Vagina (tissue), 2 donors: ENCODE results near the gene VPREB3. TPM values are rescaled to one million over a fixed set of nuclear protein-coding genes. Genes with fewer than 3 reads are reported as not detected.

Experiments used
- DNase-seq, 2 donors: peaks; one replicate each; pipeline ENCODE4 v3.0.0-alpha.2; 2017; ENCODE audit errors: extremely low spot score in 2 of 2
- H3K27ac ChIP-seq: fragments of 200-600 bp; sonication (generic); one replicate; pipeline ENCODE4 v1.5.1; 2019
- H3K27me3 ChIP-seq: fragments of 200-600 bp; sonication (generic); one replicate; pipeline ENCODE4 v1.5.1; 2019
- H3K36me3 ChIP-seq, 2 donors: fragments of 200-600 bp; sonication (generic); one replicate each; pipeline ENCODE4 v1.5.1; 2017 to 2019
- H3K4me1 ChIP-seq: fragments of 200-600 bp; sonication (generic); one replicate; pipeline ENCODE4 v1.5.1; 2019
- H3K4me3 ChIP-seq, 2 donors: fragments of 200-600 bp; sonication (generic); 1 replicate in 1 of 2; 2 replicates in 1 of 2; pipeline ENCODE4 v1.5.1; 2016 to 2019
- H3K9me3 ChIP-seq: fragments of 200-600 bp; sonication (generic); one replicate; pipeline ENCODE4 v1.5.1; 2019
- CTCF ChIP-seq, 3 experiments: fragments of 450-650 bp in 2 of 3; fragments of 200-600 bp in 1 of 3; sonication (generic) in 1 of 3; IDR thresholded peaks; one replicate each; pipeline ENCODE4 v1.5.1; 2017 to 2019; ENCODE audit warnings: antibody characterized with exemption in 3 of 3, mild to moderate bottlenecking in 2 of 3, moderate library complexity in 2 of 3
- POLR2A ChIP-seq, 2 donors: fragments of 450-650 bp; IDR thresholded peaks; one replicate each; pipeline ENCODE4 v1.6.1; 2017; ENCODE audit warnings: antibody characterized with exemption in 2 of 2, mild to moderate bottlenecking in 2 of 2, moderate library complexity in 2 of 2
- POLR2AphosphoS5 ChIP-seq, 2 donors: sonication (generic); formaldehyde crosslinking; IDR thresholded peaks; one replicate each; pipeline ENCODE4 v1.9.0; 2017; ENCODE audit warnings: antibody characterized with exemption in 2 of 2, mild to moderate bottlenecking in 2 of 2, low read depth in 1 of 2; ENCODE audit not compliant: insufficient read depth in 1 of 2
- intact Hi-C: fragments of 100-400 bp; cut with DNase I; formaldehyde crosslinking; loops from one replicate; pipeline ENCODE4 v1.15.1; 2023
- total RNA-seq: library from RNA; depleted of rRNA; stranded (reverse); fragments of >200 nt; gene quantifications from one replicate; pipeline ENCODE4 v1.2.3, GENCODE V29; 2016

Gene VPREB3
- total RNA-seq, 1 donor from 2014 or later, result not detected

GRCh38 chr22:23772315-23772648 lies 18.1 kb upstream of the VPREB3 start:
- intact Hi-C loops, result loop anchor here (5.0 kb wide), 1 partner anchor 65 kb away; the partner anchor contains the start of gene DERL3
- peak overlapping the region; percentile 45 to 57 for H3K4me3 ChIP-seq
- TF ChIP-seq POLR2AphosphoS5 (IDR thresholded peaks at IDR 0.05; ENCODE audit: insufficient read depth in 1 of 2, low read depth in 1 of 2) (no peak), POLR2A (IDR thresholded peaks at IDR 0.05) (no peak), CTCF (IDR thresholded peaks at IDR 0.05) (no peak)
- peak overlapping the region; percentile 40 for H3K27ac ChIP-seq
- H3K27me3 ChIP-seq, result no peaks in the 10 kb centered on the region
- DNase-seq, result no peak
- no peaks in the 10 kb centered on the region for H3K36me3 ChIP-seq
- peaks cover 57% of the 10 kb centered on the region for H3K4me1 ChIP-seq
- H3K9me3 ChIP-seq, result no peaks in the 10 kb centered on the region

- no peak overlapping the region for H3K4me3 ChIP-seq
- no peaks in the 10 kb centered on the region for H3K9me3 ChIP-seq
- DNase-seq, result no peak
- intact Hi-C loops, result loop anchor here (5.0 kb wide), 1 partner anchor 78 kb away; no protein-coding TSS in a partner anchor
- no peaks in the 10 kb centered on the region for H3K36me3 ChIP-seq
- no peaks in the 10 kb centered on the region for H3K27me3 ChIP-seq
- H3K27ac ChIP-seq, result no peak overlapping the region
- H3K4me1 ChIP-seq, result peaks cover 62% of the 10 kb centered on the region
- no peak for TF ChIP-seq POLR2A (IDR thresholded peaks at IDR 0.05)
- no peak for TF ChIP-seq POLR2AphosphoS5 (IDR thresholded peaks at IDR 0.05; ENCODE audit: insufficient read depth in 1 of 2, low read depth in 1 of 2)
- TF ChIP-seq CTCF (IDR thresholded peaks at IDR 0.05), result no peak
These were observed 15.2 kb upstream of the VPREB3 start for GRCh38 chr22:23769321-23769965.

- intact Hi-C loops, result loop anchor here (5.0 kb wide), 1 partner anchor 79 kb away; no protein-coding TSS in a partner anchor
- peaks cover 62% of the 10 kb centered on the region for H3K4me1 ChIP-seq
- DNase-seq, result no peak
These were observed 13.7 kb upstream of the VPREB3 start, which contains the start of gene CHCHD10 for GRCh38 chr22:23767673-23768548. TSS of gene CHCHD10 (minus strand) at chr22:23767972. CDS start at chr22:23767874, 98 bp downstream.

GRCh38 chr22:23767303-23767672 lies 13.1 kb upstream of the VPREB3 start:
- Histone ChIP-seq H3K36me3 (no peaks in the 10 kb centered on the region), H3K4me3 (peak overlapping the region; percentile 55 to 84), H3K4me1 (peaks cover 62% of the 10 kb centered on the region), H3K27me3 (no peaks in the 10 kb centered on the region), H3K27ac (peak overlapping the region; percentile 68), H3K9me3 (no peaks in the 10 kb centered on the region)
- TF ChIP-seq CTCF (IDR thresholded peaks at IDR 0.05) (no peak), POLR2A (IDR thresholded peaks at IDR 0.05) (no peak), POLR2AphosphoS5 (IDR thresholded peaks at IDR 0.05; ENCODE audit: insufficient read depth in 1 of 2, low read depth in 1 of 2) (no peak)
- no peak for DNase-seq
- intact Hi-C loops, result loop anchor here (5.0 kb wide), 1 partner anchor 80 kb away; no protein-coding TSS in a partner anchor

More at GRCh38 chr22:23767673-23768548, 13.7 kb upstream of the VPREB3 start, which contains the start of gene CHCHD10:
- Histone ChIP-seq H3K27ac (peak within 1 kb of the TSS; percentile 68), H3K27me3 (no peaks in the 10 kb centered on the region), H3K9me3 (no peaks in the 10 kb centered on the region), H3K4me3 (peak within 1 kb of the TSS; percentile 55 to 84), H3K36me3 (no peaks in the 10 kb centered on the region)
- TF ChIP-seq POLR2A (IDR thresholded peaks at IDR 0.05) (peak in 1 of 2 donors; percentile 56), POLR2AphosphoS5 (IDR thresholded peaks at IDR 0.05; ENCODE audit: insufficient read depth in 1 of 2, low read depth in 1 of 2) (peak; percentile 20 to 85), CTCF (IDR thresholded peaks at IDR 0.05) (peak; percentile 48 to 78 (median 71))
